ENCODE measurements around the gene AVPR2.

DNA sequence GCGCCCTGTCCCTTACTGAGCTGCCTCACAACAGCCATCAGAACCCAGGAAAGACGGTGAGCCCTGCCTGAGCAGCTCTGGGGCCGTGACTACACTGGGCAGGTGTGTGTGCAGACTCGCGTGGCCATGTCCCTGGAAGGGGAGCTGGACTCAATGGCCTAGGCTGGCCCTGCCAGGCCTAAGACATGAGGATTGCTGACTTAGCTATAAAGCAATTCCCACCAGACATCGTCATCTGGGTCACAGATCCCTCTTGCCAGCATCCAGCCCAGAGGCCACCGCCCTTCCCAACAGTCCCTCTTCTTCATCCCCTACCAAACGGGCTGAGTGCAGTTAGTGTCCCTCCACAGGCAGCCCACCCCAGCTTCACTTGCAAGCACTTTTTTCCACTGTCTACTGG, 26.7 kb downstream of the AVPR2 start:
- TF ChIP-seq, protein P1, sequence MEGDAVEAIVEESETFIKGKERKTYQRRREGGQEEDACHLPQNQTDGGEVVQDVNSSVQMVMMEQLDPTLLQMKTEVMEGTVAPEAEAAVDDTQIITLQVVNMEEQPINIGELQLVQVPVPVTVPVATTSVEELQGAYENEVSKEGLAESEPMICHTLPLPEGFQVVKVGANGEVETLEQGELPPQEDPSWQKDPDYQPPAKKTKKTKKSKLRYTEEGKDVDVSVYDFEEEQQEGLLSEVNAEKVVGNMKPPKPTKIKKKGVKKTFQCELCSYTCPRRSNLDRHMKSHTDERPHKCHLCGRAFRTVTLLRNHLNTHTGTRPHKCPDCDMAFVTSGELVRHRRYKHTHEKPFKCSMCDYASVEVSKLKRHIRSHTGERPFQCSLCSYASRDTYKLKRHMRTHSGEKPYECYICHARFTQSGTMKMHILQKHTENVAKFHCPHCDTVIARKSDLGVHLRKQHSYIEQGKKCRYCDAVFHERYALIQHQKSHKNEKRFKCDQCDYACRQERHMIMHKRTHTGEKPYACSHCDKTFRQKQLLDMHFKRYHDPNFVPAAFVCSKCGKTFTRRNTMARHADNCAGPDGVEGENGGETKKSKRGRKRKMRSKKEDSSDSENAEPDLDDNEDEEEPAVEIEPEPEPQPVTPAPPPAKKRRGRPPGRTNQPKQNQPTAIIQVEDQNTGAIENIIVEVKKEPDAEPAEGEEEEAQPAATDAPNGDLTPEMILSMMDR (IDR thresholded peaks at IDR 0.05): no peak
- no peak for TF ChIP-seq POLR2A (IDR thresholded peaks at IDR 0.05)
